RPMI8226 (cell line): ENCODE results near the gene KLHDC4.
A peak's percentile ranks its signal among the peaks of the same experiment; 100 is the strongest.
"Not testable (repeated sequence)": the region's sequence is repeated elsewhere in the genome, so short reads cannot be mapped to it uniquely, and the experiment has no call there.

Experiments used
- DNase-seq: peaks from one replicate; pipeline ENCODE4 v3.0.0-alpha.2; 2015

The KLHDC4 gene

DNA sequence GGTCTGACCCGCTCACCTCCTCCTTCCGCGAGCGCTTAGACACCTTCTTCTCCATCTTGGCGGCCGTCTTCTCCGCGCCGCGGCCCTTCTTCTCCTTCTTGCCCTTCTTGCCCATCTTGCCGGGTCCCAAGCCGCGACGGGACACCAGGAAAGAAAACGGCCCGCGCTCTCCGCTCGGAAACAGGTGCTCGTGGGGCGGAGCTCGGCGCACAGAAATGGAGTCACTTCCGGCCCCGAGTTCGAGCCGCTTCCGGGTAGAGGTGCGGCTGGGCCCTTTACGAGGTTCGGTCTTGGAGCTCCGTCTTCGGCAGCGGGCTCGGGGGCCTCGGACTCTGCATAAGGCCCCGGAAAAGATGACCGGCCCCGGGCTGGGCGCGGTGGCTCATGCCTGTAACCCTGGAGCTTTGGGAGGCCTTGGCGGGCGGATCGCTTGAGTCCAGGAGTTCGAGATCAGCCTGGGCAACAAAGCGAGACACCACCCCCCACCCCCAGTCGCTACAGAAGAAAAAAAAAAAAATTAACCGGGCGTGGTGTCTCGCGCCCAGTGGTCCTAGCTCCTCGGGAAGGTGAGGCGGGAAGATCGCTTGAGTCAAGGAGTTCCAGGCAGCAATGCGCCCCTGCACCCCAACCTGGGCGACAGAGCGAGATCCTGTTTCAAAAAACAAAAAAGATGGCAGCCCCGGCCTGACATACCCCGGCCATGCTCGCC lies at the start of gene KLHDC4:
TSS of gene KLHDC4 (minus strand) at position 211 of the 709 bp plus-strand sequence. CDS start at position 115, 96 bp downstream.
- peak; percentile 86 for DNase-seq

DNA sequence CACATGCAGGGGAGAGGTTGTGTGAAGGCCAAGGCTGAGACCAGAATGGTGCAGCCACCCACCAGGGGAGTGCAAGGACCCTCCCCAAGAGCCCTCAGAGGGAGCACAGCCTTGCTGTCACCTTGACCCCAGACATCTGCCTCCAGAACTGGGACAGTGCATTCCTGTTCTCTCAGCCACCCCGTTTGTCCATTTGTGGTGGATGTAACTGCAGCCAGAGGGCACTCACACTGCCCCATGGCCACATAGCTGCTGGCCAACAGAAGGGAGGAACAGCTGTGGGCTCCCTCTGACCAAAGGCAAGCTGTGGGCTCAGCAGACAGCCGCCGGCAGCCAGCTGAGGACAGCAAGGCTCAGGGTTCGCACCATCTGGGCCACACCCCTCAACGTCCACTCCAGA lies 49.8 kb upstream of the KLHDC4 start:
- DNase-seq, result no peak

DNA sequence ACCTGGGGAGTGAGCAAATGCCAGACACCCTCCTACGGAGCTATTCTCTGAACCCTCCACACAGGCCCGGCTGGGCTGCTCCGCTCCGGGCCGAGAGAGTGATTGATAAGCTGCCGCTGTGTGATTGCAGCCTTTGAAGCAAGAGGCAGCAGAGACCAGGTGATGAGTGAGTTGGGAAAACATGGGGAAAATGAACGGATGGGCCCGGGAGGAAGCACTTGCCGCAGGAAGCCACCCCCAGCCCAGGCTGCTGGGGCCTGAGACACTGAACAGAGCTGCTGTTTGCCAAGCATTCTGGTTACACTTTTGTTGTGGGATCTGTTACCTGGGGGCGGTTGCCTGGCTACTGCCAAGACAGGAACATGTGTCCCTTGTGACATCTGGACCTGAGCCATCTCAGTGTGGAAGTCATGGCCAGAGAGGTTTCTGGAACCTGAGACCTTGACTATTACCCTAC lies 46.4 kb upstream of the KLHDC4 start:
- DNase-seq, result peak; percentile 32

DNA sequence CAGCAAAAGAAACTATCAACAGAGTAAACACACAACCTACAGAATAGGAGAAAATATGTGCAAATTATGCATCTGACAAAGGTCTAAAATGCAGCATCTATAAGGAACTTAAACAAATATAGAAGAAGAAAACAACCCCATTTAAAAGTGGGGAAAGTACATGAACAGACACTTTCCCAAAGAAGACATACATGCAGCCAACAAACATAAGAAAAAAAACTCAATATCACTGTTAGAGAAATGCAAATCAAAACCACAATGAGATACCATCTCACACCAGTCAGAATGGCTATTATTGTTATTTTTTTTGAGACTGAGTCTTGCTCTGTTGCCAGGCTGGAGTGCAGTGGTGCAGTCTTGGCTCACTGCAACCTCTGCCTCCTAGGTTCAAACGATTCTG lies 45.7 kb upstream of the KLHDC4 start:
- not testable (repeated sequence) for DNase-seq

DNA sequence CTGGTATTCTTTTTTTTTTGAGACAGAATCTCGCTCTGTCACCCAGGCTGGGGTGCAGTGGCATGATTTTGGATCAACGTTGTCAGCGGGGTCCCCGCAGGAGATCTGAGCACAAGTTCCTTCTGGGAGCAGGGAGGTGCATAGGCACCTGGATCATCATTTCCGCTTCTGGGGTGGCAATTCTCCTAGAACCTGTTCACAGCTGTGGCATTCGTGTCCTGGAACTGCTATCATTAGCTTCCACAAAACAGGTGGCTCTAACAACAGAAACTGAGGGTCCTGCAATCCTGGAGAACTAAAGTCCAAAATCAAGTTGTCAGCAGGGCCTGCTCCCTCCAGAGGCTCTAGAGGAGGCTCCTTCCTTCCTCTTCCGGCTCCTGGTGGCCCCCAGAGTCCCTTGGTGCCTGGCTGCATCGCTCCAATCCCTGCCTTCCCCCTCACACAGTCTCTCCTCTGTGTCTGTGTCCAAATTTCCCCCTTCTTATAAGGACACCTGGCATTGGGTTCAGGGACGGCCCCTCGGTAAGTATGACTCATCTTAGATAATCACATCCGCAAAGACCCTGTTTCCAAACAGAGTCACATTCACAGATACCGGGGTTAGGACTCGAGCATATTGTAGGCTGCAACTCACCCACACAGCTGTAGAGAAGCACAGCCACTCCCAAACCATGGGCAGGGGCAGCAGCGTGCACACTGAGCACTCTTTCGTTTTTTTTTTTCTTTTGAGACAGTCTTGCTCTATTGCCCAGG lies 43.5 kb upstream of the KLHDC4 start:
- DNase-seq, result peak; percentile 76

DNA sequence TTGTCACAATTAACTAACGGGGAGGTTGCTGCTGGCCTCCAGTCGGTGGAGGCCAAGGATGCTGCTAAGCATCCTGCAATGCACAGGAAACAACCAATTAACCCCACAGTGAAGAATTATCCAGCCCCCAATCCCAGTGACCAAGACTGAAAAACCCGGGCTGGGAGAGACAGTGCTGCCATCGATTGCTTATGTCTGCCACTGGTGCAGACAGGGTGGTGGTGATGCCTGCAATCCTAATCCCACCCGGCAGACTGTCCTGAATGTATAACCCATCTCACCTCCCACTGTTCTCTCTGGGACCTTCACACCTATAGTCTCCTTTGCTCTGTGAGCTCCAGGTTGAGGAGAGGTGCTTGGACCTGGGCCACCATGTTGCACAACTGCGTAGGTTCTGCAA lies 42.3 kb upstream of the KLHDC4 start:
- no peak for DNase-seq

DNA sequence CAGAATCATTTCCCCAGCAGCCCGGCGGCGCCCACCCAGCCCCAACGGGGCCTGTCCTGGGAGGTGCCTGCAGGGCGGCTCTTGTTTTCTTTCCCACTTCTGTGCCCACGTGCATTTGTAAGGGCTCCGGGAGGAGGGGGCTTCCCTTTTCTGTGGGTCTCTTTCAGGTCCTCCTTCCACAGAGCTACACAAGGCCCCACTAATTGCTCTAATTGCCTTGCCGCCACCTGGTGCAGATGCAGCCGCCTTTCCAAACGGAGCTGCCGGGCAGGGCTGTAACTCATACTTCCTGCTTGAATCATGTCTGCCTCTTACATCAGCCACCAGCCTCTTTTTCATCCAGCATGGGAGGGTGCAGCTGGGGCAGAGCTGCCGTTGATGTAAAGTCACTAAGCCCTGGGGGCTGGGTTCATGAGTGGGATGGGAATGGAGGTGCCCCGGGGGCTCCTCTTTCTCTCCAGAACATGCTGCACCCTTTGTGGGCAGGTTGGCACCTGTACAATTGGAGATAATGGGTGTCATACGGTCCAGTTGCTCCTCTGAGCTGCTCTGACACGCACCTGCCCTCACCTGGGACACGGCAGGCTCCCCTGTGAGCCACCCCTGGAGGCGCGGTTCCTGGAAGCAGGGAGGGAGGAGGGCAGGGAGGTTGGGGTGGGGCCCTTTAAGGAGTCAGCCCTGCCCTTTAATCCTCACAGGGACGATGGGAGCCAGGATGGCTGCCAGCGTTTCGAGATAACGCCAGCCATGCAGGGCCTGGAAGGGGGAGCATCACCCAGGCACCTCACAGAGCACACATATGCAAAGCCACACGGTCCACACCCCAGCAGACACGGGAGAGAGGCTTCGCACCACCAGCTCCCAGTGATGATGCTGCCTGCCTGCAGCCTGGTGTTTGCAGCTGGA lies 41.1 kb upstream of the KLHDC4 start:
- peak; percentile 78 for DNase-seq

DNA sequence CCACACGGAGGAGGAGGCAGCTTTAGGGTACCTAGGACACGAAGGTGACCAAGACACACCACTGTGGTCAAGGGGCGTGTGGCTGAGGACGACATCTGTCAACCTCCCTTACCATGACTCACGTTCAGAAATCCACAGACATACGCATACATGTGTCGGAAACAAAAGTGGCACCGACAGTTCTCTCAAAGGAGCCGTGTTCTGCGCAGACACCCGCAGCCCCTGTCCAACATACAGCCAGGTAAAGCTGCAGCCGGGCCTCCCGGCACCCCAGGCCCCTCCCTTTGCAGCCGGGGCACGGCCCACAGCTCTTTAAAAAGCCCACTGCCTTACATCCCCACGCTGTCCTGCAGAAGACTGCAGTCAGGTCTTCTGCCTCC lies 40.5 kb upstream of the KLHDC4 start:
- no peak for DNase-seq

DNA sequence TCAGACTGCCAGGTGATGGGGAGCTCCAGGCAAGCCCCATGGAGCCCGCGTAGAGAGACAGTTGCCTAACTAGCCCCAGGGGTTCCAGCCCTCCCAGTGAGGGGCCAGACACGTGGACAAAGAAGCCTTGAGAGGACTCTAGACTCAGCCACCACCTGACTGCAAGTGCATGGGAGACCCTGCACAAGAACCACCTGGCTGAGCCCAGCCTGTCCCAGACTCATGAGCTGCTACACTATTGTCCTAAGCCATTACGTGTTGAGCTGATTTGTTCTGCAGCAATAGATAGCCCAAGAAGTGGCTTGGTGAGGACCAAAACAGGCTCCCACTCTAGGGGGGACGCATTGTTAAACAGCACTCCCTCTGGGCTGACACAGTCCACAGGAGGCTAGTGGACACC lies 37.6 kb upstream of the KLHDC4 start:
- no peak for DNase-seq

DNA sequence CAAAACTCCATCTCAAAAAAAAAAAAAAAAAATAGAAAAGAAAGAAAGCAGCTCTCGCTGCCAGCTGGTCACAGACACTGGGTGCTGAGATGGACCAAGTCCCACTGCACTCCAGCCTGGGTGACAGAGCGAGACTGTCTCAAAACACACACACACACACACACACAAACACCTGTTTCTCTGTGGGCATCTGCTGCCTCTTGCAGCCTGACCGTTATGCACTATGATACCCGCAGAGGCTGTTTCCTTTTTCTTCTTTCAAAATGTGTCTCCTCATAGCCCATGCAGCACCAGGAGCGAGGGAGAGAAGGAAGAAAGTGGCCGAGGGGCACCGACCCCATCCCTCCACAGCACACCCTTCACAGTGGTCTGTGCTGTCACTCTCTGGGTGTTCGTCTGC lies 36.9 kb upstream of the KLHDC4 start:
- DNase-seq, result no peak

DNA sequence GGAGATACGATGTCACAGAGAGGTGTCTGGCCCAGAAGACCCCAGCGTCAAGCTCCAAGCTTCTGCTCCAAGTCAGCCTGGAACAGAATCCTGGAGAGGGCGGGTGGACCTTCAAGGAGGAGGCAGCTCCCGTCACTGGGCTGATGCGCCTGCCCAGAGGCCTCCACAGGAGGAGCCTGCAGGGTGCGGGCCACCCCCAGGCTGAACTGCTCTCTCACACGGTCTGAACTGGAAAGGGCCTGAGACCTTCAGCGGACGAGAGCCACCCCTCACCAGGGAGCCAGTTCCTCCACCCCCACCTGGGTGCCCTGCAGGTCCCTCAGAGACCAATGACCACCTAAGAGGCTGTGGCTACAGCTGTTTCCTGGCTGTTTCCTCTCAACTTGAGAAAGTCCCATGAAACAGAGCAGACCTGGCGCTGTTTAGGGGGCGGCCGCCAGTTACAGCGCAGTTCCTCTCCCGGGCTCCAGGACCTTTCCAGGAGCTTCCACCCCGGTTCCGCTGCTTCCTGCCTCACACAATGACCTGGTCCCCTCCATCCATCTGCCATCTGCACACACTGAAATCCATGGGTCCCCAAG lies 36.0 kb upstream of the KLHDC4 start:
- DNase-seq, result no peak

DNA sequence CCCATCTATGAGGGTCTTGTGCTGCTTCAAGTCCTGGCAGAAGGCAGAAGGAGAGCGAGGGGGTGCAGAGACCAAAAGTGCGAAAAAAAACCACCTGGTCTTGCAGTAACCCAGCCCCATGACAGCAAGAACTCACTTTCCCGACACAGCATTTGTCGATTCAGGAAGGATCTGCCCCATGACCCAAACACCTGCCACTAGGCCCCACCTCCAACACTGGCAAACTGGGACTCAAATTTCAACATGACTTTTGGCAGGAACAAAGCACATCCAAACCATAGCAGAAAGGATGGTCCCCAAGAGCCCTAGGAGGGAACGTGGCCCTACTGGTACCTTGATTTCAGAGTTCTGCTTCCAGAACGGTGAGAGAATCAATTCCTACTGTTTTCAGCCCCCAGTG lies 34.7 kb upstream of the KLHDC4 start:
- DNase-seq, result no peak

DNA sequence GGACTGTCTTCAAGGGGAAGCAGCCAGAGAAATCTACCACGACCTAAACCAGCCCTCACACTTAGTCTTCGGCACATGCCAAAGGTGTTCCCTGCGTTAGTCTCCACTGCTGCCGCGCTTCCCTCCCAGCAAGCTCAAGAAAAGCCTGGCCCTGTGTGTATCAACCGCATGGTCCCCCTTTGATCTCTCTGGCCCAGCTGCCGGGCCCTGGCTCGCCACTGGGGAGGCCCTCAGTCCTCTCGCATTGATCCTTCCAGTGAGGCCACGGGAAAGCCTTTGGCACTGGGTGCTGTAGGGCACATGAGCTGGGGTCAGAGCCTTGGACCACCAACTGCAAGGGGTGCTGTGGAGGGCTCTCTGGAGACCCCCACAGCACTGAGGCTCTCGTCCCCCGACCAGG lies 29.6 kb upstream of the KLHDC4 start:
- DNase-seq, result no peak

DNA sequence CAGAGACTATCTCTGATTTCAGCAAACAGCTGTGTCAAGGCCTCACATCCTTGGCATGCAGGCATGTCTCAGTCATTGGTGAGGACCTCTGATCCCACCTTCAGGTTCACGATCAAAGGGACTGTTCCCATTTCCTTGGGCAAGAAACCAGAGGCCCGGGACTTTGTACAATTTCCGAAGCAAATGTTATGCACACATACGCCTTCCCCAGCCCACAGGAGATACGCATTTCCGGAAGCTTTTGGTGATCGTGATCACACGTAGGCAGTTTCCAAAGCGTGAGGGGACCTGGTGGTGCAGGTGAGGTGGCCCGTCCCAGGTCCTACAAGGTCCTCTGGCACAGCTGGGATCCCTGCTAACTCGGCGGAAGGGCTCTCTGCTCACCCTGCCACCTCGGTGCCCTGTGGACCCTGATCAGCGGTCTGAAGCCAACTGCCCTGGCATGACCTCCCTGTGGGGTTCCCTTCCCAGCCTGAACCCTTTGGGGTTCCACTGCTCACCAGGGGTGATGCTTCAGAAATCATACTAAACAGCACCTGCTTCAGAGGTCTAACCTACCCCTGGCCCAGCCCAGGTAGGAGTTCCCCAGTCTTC lies 28.8 kb upstream of the KLHDC4 start:
- no peak for DNase-seq

DNA sequence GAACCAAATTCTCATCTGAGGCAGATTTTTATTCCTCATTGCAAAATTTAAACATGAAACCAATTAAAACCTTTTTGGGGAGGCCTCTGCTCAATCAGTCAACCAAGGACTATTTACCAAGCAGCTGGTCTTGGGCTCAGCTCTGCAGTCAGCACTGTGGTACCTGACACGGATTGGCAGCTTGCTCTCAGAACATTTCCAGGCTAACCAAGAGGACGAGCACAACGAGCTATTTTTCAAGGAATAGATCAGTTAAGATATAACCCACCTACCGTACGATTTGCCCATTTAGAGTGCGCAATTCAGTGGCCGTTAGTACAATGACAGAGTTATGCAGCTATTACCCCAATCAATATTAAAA lies 26.4 kb upstream of the KLHDC4 start:
- DNase-seq, result no peak

DNA sequence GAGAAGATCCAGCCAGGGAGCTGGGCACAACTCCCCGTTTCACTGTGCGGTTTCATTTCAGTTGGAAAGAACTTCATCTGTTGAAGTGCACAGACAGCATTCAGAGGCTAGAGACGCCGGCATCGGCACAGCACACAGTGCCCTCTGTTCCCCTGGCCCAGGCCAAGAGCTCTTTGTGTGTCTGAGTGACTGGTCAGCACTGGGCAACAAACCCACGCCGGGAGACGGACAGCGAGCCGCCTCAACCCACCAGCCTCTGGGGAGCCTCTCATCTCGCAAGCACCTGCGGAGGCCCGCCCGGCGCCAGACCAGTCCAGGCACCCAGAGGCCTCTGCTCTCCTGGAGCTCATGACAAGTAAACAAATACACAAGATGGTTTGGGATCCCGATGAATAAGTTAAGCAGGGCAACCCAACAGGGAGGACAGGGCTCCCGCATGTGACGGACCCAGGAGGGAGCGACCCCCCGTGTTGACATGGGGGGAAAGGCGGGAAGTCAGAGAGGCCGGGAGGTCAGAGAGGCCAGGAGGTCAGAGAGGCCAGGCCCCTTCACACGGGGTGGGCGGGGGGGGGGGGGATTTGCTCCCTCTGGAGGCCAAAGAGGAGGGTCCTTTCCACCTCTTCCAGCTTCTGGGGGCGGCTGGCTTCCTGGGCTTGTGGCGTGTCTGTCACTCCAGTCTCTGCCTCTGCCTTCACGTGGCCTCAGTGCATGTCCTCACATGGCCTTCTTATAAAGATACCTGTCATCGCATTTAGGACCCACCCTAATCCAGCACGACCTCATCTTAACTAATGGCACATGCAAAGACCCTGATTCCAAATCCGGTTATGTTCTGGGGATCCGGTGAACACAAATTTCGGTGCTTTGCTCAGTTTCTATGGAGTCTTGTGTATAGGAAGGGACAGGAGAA lies 25.8 kb upstream of the KLHDC4 start:
- DNase-seq, result no peak

DNA sequence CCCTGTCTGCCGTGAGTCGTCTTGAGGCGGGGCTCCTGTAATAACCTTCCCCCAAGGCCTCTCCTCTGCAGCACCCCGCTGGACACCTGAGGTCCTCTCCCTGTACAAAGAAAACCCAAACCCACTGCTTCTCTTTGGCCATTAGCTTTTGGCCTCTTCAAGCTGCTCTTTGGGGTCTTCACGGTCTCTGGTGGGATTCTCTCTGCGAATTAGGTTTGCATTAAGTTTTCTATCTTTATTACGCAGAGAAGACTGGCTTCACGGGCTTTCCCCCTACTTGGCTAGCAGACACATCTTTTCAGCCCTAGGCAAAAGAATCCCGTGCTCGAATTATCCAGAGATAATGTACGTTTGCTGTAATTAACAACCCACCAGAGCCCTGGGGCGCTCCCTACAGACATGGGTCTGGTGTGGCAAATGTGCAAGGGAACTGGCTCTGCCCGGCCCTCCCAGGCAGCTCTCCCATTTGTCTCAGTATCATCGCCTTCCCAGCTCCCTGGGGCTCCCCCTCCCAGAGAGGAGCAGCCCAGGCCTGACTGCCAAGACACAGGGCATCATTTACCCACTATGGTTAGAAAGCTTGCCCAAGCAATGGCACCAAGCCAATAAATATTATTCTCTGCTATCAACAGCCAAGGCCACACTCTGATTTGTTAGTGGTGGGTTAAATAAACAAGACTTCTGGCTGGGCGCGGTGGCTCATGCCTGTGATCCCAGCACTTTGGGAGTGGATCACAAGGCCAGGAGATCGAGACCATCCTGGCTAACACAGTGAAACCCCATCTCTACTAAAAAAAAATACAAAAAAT lies 24.7 kb upstream of the KLHDC4 start:
- DNase-seq, result no peak

DNA sequence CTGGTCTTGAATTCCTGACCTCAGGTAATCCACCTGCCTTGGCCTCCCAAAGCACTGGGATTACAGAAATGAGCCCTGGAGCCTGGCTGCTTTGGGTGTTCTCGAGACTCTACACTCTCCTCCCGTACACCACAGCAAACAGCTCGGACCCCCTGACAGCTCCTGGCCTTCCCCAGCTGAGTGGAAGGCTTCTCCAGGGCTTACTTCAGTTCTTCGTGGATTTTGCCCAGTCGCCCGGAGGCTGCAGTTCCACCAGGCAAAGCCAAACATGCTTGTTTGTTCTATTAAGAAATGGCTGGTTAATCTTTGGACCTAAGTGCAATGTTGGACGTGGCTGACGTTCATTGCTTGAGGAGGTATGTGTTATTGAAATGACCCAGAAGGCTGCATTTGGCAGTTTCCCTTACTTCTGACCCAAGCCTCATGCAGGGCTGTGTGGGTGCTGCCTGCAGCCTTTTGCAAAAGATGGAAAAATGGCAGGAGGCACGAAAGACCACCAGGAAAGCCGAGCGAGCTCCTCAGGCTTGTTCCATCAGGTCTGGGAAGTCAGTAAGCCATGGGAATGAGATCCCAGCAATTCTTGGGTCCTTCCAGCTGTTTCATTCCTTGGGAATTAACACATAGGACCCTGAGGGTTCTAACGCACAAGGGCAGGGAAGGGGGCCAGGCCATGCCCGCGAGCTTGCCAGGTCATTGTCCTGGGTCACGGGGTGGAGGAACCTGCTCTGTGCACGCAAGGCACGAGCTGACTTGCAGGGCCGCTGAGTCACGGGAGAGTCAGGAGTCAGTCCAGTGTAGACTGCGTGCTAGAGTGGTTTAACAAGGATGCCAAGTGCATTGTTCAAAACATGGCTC lies 23.9 kb upstream of the KLHDC4 start:
- DNase-seq, result no peak

DNA sequence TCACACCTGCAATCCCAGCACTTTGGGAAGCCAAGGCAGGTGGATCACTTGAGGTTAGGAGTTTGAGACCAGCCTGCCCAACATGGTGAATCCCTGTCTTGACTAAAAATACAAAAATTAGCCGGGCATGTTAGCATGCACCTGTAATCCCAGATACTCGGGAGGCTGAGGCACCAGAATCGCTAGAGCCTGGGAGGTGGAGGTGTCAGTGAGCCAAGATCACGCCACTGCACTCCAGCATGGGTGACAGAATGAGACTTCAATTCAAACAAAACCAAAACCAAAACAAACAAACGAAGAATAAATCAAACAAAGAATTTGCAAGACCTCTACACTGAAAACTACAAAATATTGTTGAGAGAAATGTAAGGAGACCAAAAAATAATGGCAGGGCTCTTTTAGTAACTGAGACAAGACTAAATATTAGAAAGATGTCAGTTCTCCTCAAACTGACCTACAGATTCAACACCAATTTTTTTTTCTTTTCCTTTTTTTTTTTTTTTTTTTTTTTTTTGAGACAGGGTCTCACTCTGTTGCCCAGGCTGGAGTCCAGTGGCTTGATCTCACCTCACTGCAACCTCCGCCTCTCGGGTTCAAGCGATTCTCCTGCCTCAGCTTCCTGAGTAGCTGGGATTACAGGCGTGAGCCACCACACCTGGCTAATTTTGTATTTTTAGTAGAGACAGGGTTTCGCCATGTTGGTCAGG lies 23.1 kb upstream of the KLHDC4 start:
- not testable (repeated sequence) for DNase-seq
